GM18526 (cell line): ENCODE data around the gene HSPB8.

ENCODE experiments used
- POLR2A ChIP-seq: IDR thresholded peaks from 3 replicates; pipeline ENCODE4 v1.6.1; 2011; ENCODE audit not compliant: insufficient read length; ENCODE audit errors: extremely low read depth

HSPB8 gene

DNA sequence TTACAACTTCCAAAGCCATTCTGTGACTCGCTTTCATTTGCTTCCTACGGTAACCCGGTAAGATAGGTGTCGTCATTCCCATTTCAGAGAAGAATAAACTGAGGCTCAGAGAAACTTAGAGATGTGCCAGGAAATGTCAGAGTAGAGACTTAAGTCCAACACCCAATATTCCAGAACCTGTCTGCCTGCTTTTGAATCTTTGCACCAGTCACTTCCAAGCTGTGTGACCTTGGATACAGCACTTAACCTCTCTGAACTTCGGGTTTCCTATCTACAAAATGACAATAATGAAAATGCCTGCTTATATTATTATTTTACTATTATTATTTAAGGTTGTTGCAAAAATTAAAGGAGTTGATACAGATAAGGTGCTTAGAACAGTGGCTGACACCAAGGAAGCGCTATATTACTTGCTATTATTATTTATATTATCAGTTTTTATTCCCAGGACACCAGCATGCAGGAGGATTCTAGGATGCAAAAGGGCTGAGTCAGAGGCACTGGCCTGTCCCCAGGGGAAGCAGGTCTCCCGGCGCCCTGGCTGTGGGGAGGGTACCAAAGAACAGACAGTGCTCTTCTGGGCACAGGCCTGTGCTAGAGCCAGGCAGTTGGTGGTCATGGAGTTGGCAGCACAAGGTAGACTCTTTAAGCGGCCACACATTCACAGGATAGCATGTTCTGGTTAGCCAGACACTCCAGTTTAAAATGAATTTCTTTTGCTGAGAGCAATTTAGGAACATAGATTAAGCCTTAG is 5.4 kb downstream of the HSPB8 start:
- no peak for TF ChIP-seq POLR2A

DNA sequence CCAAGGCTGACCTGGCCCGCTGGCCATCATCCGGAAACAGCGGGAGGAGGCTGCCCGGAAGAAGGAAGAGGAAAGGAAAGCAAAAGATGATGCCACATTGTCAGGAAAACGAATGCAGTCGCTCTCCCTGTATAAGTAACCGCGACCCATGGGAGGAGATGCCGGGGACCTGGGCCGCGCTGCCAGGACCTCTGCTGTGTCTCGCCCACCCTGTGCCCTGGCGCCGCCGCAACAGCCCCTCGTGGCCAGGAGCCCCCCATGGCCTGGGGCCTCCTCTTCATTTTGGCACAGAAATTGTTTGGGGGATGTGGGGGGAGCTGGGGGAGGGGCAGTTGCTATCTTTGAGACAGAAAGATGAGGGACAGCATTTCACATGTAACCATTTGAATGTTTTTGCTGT is 16.5 kb downstream of the HSPB8 start:
- no peak for TF ChIP-seq POLR2A

DNA sequence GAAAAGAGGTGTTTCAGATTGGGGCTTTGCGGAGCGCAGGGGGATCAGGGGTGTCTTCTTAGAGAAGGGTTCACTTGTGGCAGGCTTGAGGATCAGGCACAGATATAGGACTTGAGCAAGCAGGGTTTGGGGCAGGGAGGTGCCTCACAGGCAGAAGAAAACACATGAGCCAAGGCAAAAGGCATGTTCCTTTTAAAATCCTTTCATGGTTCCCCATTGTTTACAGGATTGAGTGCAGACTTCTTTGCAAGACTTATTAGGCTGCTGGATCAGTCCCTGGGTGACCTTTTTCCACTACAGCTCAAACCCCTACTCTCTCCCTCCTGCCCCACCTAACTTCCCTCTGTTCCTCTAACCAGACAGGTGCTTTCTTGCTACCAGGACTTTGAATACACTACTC is 19.7 kb downstream of the HSPB8 start:
- TF ChIP-seq POLR2A = no peak

DNA sequence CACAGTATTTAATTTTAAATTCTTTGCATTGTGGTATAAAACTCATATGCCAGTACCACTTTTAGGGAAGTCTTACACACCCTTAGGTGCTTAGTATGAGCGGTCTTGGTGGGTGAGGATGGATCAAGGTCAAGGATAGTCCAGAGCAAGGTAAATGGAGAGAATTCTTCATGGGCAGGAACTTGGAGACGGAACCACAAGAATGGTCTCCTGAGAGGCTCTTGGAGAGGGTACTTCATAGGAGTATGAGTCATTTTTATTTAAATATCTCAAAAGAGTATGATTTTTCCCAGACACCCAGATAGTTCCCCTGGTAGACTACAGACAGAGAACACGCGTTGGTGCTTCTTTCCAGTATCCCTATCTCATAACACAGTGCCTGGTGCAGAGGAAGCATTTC is 21.9 kb downstream of the HSPB8 start:
- no peak for TF ChIP-seq POLR2A

DNA sequence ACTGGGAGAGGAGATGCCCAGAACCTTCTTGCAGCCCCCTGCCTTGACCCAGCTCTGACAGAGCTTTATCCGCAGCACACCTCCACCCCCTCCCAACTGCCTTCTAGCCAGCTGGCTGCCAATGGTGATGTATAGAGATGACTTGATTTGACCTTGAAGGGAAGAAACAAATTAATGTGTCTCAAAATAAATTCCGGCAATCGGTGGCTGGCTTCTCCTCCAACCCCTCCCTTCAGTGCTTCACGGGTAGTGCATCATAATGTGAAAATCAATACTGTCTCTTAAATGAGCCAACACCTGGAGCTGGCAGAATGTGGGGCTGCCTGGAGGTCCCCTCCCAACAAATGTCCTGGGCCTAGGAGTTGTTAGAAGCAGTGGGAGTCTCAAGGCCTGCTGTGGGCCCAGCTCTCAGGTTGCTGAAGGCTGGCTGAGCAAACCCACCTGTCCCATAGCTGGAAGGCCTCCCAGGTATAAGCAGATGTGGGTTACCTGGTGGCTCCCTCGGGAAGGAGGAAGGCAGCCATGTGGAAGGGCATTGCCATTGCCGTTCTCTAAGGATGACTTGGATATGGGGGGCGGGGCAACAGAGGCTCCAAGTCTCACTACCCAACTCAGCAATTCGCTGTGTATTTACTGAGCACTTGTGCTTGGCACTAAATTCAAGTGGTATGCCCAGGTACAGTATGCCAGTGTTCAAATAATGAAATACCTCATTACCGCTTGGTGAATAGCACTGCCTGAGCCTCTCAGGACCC is 23.2 kb downstream of the HSPB8 start:
- TF ChIP-seq POLR2A = no peak

DNA sequence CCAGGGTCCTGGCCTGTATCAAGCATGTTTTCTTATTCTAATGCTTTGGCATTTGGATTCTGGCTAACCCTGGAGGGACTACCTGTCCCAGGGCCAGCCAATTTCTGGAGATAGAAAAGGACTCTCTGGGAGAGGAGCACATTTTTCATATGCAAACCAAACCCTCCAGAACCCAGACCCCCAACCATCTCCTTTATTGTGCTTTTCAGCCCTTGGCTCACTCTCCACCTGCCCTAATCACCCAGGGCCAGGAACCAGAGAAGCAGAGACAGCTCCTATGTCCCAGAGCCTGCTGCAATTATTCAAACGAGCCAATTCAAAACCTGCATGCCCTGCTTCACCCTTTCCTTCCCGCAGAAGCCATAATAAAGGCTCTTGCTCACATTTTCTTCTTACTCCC is 23.8 kb downstream of the HSPB8 start:
- TF ChIP-seq POLR2A = no peak

DNA sequence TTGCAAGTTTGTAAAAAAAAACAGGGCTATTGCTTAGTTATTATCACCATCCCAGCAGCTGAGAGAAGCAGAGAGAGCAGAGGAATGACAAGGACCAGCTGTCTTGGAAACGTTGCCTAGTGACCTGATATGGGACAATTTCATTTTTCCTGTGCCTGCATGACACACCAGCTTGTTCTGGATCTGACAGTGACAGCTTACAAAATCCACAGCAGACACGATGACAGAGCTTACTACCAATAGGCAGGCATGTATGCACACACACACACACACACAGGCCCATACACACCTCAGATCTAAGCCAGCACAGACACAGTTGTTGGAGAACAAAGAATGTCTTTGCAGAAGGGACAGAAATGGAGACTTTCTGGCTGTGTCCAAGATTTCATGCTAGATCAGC is 25.4 kb downstream of the HSPB8 start:
- no peak for TF ChIP-seq POLR2A

DNA sequence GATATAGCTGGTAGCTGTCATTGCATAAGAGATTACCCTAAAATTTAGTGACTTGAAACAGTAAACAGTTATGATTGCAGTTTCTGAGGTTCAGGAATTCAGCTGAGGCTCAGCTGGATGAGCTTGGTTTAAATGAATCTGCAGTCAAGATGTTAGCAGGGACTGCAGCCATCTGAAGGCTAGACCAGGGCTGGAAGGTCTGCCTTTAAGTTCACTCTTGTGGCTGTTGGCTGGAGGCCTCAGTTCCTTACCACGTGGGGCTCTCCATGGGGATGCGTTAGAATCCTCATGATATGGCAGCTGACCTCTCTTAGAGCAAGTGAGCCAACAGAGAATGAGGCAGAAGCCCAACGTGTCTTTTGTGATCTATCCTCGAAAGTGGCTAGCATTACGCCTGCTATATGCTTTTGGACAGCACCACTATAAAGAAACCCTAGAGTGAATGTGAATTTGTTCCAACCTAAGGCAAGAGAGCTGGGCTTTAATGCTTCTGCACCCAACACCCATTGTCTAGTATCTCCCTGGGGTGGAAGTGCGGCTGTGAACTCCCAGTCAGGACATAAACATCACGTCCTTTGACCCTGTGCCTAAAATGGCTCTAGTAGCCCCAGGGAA is 26.0 kb downstream of the HSPB8 start:
- TF ChIP-seq POLR2A = no peak

DNA sequence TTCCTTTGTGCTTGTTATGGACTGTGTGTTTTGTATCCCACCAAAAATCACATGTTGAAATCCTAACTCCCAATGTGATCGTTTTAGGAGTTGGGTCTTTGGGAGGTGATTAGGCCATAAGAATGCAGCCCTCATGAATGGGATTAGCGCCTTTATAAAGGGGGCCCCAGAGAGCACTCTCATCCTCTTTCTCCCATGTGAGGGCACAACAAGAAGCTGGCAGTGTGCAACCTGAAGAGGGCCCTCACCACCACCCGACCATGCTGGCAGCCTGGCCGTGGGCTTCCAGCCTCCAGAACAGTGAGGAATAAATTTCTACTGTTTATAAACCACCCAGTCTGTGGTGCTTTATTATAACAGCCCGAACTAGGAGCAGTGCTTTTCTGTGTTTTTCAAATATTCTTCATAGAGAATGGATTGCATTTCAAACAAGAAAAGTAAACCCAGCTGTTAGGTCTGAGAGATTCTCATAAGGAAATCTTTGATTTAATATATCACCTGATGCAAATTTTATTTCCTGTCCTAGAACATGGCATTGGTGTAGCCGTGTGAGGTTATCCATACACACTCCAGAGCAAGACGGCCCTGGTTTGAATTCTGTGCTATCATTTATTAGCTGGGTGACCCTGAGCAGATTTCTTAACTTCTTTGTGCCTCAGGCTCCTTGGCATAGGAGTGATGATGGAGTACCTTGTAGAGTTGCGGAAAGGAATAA is 27.8 kb downstream of the HSPB8 start:
- no peak for TF ChIP-seq POLR2A

DNA sequence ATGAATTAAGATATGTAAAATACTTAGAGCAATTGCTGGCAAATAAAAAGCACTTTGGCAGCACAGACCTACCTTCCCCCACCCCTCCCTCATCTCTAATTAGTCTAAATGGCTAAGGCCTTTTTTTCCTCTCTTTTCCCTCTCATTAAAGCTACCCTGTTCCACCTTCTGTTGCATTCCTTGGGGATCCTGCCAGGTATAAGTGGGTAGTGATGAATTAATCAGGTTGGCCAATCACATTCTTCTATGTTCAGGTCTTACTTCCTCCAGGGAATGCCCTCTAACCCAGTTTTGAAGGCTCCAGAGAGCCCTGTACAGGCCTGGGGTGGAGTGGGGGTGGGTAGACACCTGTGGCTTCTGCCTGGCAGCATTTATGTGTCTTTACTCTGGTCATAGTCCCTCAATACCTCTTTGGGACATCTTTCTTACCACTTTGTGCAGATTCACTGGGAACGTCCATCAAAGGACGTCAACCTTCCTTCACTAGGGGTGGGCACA is 28.4 kb downstream of the HSPB8 start:
- TF ChIP-seq POLR2A = no peak

DNA sequence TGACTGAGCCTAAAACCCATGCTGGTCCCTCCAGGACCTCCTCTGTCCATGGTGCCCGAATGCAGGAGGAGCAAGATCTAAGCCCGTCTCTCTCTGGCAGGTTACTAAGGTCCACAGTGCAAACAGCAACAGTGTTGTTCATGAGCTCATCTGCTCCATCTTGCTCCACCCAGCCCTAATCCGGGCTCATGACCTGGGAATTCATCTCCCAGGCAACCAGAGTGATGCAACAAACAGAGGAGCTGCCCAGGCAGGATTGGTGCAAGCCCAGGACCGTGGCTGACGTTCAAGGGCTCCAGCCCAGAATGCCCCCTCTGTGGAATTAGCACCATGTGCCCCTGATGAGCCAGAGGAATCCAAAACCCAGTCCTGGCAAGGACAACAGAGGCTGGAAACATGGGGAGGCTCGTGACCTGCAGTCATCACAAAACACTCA is 29.9 kb downstream of the HSPB8 start:
- TF ChIP-seq POLR2A = no peak

DNA sequence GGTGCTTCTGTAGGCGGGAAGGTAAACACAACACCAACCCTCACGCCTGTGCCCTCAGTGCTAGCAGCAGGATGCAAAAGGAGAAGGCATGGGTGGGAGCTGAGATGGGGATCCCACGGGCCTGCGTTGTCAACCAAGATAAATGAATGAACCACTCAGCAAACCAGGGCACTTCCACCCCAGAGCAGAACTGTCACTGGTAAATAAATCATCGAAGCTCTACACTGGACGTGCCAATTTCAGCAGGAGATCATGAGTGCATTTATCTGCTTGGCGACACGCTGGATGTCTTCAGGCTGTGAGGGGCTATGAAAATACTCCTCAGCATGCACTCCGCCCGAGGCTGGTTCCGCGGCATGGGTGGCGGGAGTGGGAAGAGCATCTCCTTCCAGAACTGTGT is 33.2 kb downstream of the HSPB8 start:
- TF ChIP-seq POLR2A = no peak

DNA sequence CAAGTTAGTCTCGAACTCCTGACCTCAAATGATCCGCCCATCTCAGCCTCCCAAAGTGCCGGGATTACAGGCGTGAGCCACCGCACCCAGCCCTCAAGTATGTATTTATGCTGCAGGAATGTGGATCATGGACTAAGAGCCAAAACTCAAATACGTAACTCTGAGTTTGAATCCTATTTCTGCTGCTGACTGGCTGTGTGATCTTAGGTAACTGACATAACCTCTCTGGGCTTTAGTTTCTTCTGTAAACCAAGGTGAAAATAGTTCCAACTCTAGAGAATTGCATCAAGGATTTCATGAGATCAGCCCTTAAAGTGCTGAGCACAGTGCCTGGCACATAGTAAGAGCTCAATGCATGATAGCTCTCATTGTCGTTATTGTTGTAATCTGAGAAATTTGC is 37.4 kb downstream of the HSPB8 start:
- no peak for TF ChIP-seq POLR2A

DNA sequence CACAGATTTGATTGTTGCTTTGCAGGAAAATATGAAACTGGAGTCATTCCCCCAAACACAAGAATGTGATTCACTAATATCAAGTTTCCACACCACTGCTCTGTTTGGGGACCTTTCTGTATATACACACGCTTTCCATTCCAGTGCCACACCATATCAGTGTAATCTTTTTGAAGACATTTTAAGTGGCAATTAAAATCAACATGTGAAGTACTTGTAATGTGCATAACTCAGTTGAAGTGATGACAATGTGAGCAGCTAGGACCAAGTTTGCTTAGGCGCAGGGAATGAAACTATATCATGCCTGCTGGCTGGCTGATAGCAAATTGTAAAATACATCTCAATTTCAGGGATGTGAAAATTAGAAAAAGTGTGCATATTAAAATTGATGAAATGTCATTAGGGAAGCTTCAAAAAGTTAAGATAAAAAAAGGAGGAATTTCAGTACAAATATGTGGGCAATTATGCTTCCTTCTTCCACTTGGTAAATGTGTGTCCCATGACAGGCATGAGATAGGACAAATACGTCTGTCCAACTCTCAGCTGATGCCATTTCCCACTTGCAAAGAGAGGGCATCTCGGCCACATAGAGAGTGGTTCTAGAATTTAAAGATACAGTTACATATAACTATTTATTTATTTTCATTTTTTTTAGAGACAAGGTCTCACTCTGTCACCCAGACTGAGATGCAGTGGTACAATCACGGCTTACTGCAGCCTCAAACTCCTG is 43.7 kb downstream of the HSPB8 start:
- no peak for TF ChIP-seq POLR2A

DNA sequence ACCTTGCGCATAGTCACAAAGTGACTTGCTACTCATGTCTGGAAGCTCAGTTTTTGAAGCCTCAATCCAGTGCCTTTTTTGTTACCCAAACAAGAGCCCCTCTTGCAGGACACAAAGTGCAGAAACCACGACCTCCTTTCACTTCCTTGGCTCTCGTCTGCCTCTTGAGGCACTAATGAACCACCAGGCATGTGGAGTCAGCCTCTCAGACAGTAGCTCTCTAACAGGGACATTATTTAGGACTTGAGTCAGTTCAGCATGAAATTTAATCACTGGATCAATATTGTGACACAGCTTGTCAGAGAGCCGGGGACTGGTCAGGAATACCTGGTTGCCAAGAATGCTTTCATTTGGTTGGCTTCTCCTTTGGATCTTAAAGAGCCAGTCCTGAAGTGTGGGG is 46.7 kb downstream of the HSPB8 start:
- TF ChIP-seq POLR2A = no peak
